ENCODE data around the gene MAGI2. TPM values are rescaled to one million over a fixed set of nuclear protein-coding genes. Genes with fewer than 3 reads are reported as not detected.

MAGI2 gene
- total RNA-seq, 1 donor from 2014 or later = 2.5 TPM

- DNase-seq (ENCODE audit: low read depth) = no peak
These were observed 1293.9 kb downstream of the MAGI2 start for GRCh38 chr7:78159545-78159944.

GRCh38 chr7:78153285-78153684 is 1300.2 kb downstream of the MAGI2 start:
- Histone ChIP-seq H3K4me3 (ENCODE audit: low read depth, low read length) (no peak overlapping the region), H3K27me3 (ENCODE audit: control insufficient read depth, insufficient read depth, low read length) (no peaks in the 10 kb centered on the region), H3K36me3 (ENCODE audit: control insufficient read depth, insufficient read depth, low read length) (no peaks in the 10 kb centered on the region)
- no peak for DNase-seq (ENCODE audit: low read depth)
- no peak for TF ChIP-seq CTCF (IDR thresholded peaks at IDR 0.05; ENCODE audit: insufficient read depth, low read length, poor library complexity, severe bottlenecking)

More at GRCh38 chr7:78159545-78159944, 1293.9 kb downstream of the MAGI2 start:
- no peak for TF ChIP-seq CTCF (IDR thresholded peaks at IDR 0.05; ENCODE audit: insufficient read depth, low read length, poor library complexity, severe bottlenecking)
- H3K36me3 ChIP-seq (ENCODE audit: control insufficient read depth, insufficient read depth, low read length) = no peaks in the 10 kb centered on the region
- H3K27me3 ChIP-seq (ENCODE audit: control insufficient read depth, insufficient read depth, low read length) = no peaks in the 10 kb centered on the region
- H3K4me3 ChIP-seq (ENCODE audit: low read depth, low read length) = no peak overlapping the region

GRCh38 chr7:78151229-78151628 is 1302.2 kb downstream of the MAGI2 start:
- Histone ChIP-seq H3K36me3 (ENCODE audit: control insufficient read depth, insufficient read depth, low read length) (no peaks in the 10 kb centered on the region), H3K4me3 (ENCODE audit: low read depth, low read length) (no peak overlapping the region), H3K27me3 (ENCODE audit: control insufficient read depth, insufficient read depth, low read length) (no peaks in the 10 kb centered on the region)
- no peak for TF ChIP-seq CTCF (IDR thresholded peaks at IDR 0.05; ENCODE audit: insufficient read depth, low read length, poor library complexity, severe bottlenecking)
- no peak for DNase-seq (ENCODE audit: low read depth)

- Histone ChIP-seq H3K27me3 (ENCODE audit: control insufficient read depth, insufficient read depth, low read length) (no peaks in the 10 kb centered on the region), H3K4me3 (ENCODE audit: low read depth, low read length) (no peak overlapping the region), H3K36me3 (ENCODE audit: control insufficient read depth, insufficient read depth, low read length) (no peaks in the 10 kb centered on the region)
- no peak for TF ChIP-seq CTCF (IDR thresholded peaks at IDR 0.05; ENCODE audit: insufficient read depth, low read length, poor library complexity, severe bottlenecking)
- DNase-seq (ENCODE audit: low read depth) = no peak
These were observed 1303.7 kb downstream of the MAGI2 start for GRCh38 chr7:78149787-78150186.

- no peak for DNase-seq (ENCODE audit: low read depth)
- Histone ChIP-seq H3K27me3 (ENCODE audit: control insufficient read depth, insufficient read depth, low read length) (no peaks in the 10 kb centered on the region), H3K36me3 (ENCODE audit: control insufficient read depth, insufficient read depth, low read length) (no peaks in the 10 kb centered on the region), H3K4me3 (ENCODE audit: low read depth, low read length) (no peak overlapping the region)
- no peak for TF ChIP-seq CTCF (IDR thresholded peaks at IDR 0.05; ENCODE audit: insufficient read depth, low read length, poor library complexity, severe bottlenecking)
These were observed 1305.1 kb downstream of the MAGI2 start for GRCh38 chr7:78148166-78148894.

- no peak overlapping the region for H3K4me3 ChIP-seq (ENCODE audit: low read depth, low read length)
- TF ChIP-seq CTCF (IDR thresholded peaks at IDR 0.05; ENCODE audit: insufficient read depth, low read length, poor library complexity, severe bottlenecking) = no peak
- H3K36me3 ChIP-seq (ENCODE audit: control insufficient read depth, insufficient read depth, low read length) = no peaks in the 10 kb centered on the region
- no peaks in the 10 kb centered on the region for H3K27me3 ChIP-seq (ENCODE audit: control insufficient read depth, insufficient read depth, low read length)
- no peak for DNase-seq (ENCODE audit: low read depth)
These were observed 1306.9 kb downstream of the MAGI2 start for GRCh38 chr7:78146546-78146945.

Data from kidney epithelial cell (primary cell).